GM19193 (cell line): ENCODE measurements around the gene PRKAG1.

Source experiments
- POLR2A ChIP-seq: IDR thresholded peaks from 4 replicates; pipeline ENCODE4 v1.6.1; 2011; ENCODE audit not compliant: insufficient read depth, insufficient read length; ENCODE audit errors: extremely low read depth

PRKAG1 gene

GRCh38 chr12:49052451-49053208, 34.1 kb upstream of the PRKAG1 start:
- no peak for TF ChIP-seq POLR2A

GRCh38 chr12:49051777-49052438, 33.3 kb upstream of the PRKAG1 start:
- TF ChIP-seq POLR2A = no peak

GRCh38 chr12:49051373-49051764, 32.8 kb upstream of the PRKAG1 start:
- TF ChIP-seq POLR2A = no peak

- TF ChIP-seq POLR2A = no peak
Observed at GRCh38 chr12:49050507-49051372, 32.2 kb upstream of the PRKAG1 start.

GRCh38 chr12:49049566-49050224, 31.1 kb upstream of the PRKAG1 start:
- no peak for TF ChIP-seq POLR2A

- no peak for TF ChIP-seq POLR2A
Observed at GRCh38 chr12:49048953-49049352, 30.4 kb upstream of the PRKAG1 start.

GRCh38 chr12:49046129-49046895, 27.7 kb upstream of the PRKAG1 start:
- TF ChIP-seq POLR2A = no peak

- TF ChIP-seq POLR2A = no peak
Observed at GRCh38 chr12:49044660-49045059, 26.1 kb upstream of the PRKAG1 start.

GRCh38 chr12:49043856-49044258, 25.3 kb upstream of the PRKAG1 start:
- no peak for TF ChIP-seq POLR2A

- TF ChIP-seq POLR2A = no peak
Observed at GRCh38 chr12:49043241-49043640, 24.7 kb upstream of the PRKAG1 start.

- no peak for TF ChIP-seq POLR2A
Observed at GRCh38 chr12:49041881-49042484, 23.4 kb upstream of the PRKAG1 start.

- TF ChIP-seq POLR2A = no peak
Observed at GRCh38 chr12:49041036-49041880, 22.7 kb upstream of the PRKAG1 start.

- no peak for TF ChIP-seq POLR2A
Observed at GRCh38 chr12:49040364-49040855, 21.8 kb upstream of the PRKAG1 start.
